ENCODE results near the gene FBXO31.

DNA sequence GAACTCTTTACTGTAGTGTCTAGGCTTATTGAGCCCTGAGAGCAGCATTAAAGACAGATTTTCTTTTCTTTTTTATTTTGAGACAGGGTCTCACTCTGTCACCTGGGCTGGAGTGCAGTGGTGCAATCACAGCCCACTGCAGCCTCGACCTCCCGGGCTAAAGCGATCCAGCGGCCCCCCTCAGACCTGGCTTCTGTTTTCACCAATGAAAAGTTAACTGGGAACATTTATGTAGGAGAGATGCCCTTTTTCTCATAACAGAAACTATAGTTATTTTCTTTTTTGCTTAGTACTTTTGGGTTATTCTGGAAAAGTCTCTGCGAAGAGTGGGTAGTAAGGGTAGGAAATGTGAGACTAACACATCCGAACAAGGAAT is 10.1 kb upstream of the FBXO31 start:
- TF ChIP-seq, protein P1, sequence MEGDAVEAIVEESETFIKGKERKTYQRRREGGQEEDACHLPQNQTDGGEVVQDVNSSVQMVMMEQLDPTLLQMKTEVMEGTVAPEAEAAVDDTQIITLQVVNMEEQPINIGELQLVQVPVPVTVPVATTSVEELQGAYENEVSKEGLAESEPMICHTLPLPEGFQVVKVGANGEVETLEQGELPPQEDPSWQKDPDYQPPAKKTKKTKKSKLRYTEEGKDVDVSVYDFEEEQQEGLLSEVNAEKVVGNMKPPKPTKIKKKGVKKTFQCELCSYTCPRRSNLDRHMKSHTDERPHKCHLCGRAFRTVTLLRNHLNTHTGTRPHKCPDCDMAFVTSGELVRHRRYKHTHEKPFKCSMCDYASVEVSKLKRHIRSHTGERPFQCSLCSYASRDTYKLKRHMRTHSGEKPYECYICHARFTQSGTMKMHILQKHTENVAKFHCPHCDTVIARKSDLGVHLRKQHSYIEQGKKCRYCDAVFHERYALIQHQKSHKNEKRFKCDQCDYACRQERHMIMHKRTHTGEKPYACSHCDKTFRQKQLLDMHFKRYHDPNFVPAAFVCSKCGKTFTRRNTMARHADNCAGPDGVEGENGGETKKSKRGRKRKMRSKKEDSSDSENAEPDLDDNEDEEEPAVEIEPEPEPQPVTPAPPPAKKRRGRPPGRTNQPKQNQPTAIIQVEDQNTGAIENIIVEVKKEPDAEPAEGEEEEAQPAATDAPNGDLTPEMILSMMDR (IDR thresholded peaks at IDR 0.05), result no peak
- TF ChIP-seq POLR2A (IDR thresholded peaks at IDR 0.05), result no peak
